ENCODE data around the gene CDC26. TPM values are rescaled to one million over a fixed set of nuclear protein-coding genes. Genes with fewer than 3 reads are reported as not detected.

The CDC26 gene
- total RNA-seq, 1 experiment from 2014 or later: 29.3 TPM

GRCh38 chr9:113290052-113290607 is 14.8 kb upstream of the CDC26 start:
- Mint-ChIP-seq H3K4me1 (ENCODE audit: low read depth, unreplicated experiment) (no peaks in the 10 kb centered on the region), H3K36me3 (ENCODE audit: insufficient read depth, unreplicated experiment) (peaks cover 71% of the 10 kb centered on the region), H3K4me3 (ENCODE audit: unreplicated experiment) (no peak overlapping the region), H3K27ac (ENCODE audit: unreplicated experiment) (no peak overlapping the region), H3K27me3 (ENCODE audit: insufficient read depth, unreplicated experiment) (no peaks in the 10 kb centered on the region), H3K9me3 (ENCODE audit: unreplicated experiment) (no peaks in the 10 kb centered on the region)
- intact Hi-C loops (cut with micrococcal nuclease; ENCODE audit: unreplicated experiment): no loop called here
- Histone ChIP-seq H3K4me1 (no peaks in the 10 kb centered on the region), H3K27me3 (replicated peaks; ENCODE audit: control insufficient read depth, insufficient read depth, low read length) (no peaks in the 10 kb centered on the region), H3K9me3 (no peaks in the 10 kb centered on the region), H3K36me3 (ENCODE audit: control insufficient read depth, insufficient read depth, low read length) (peaks cover 5% of the 10 kb centered on the region), H3K4me3 (ENCODE audit: low read depth, low read length) (no peak overlapping the region)
- BruUV-seq (replicated peaks): no TSS peak
- TF ChIP-seq CTCF (IDR thresholded peaks at IDR 0.05; ENCODE audit: insufficient read depth in 1 of 2, low read depth in 1 of 2, low read length in 1 of 2, severe bottlenecking in 1 of 2, unreplicated experiment in 1 of 2): no peak
- ChIA-PET POLR2A (no interaction called here), CTCF (no interaction called here)
- DNase-seq: no peak

- Histone ChIP-seq H3K4me1 (no peaks in the 10 kb centered on the region), H3K36me3 (ENCODE audit: control insufficient read depth, insufficient read depth, low read length) (peaks cover 6% of the 10 kb centered on the region), H3K27me3 (replicated peaks; ENCODE audit: control insufficient read depth, insufficient read depth, low read length) (no peaks in the 10 kb centered on the region), H3K9me3 (no peaks in the 10 kb centered on the region), H3K4me3 (ENCODE audit: low read depth, low read length) (no peak overlapping the region)
- intact Hi-C loops (cut with micrococcal nuclease; ENCODE audit: unreplicated experiment): no loop called here
- no peak for DNase-seq
- no peak for TF ChIP-seq CTCF (IDR thresholded peaks at IDR 0.05; ENCODE audit: insufficient read depth in 1 of 2, low read depth in 1 of 2, low read length in 1 of 2, severe bottlenecking in 1 of 2, unreplicated experiment in 1 of 2)
- Mint-ChIP-seq H3K27me3 (ENCODE audit: insufficient read depth, unreplicated experiment) (no peaks in the 10 kb centered on the region), H3K4me3 (ENCODE audit: unreplicated experiment) (no peak overlapping the region), H3K36me3 (ENCODE audit: insufficient read depth, unreplicated experiment) (peaks cover 80% of the 10 kb centered on the region), H3K4me1 (ENCODE audit: low read depth, unreplicated experiment) (no peaks in the 10 kb centered on the region), H3K9me3 (ENCODE audit: unreplicated experiment) (no peaks in the 10 kb centered on the region), H3K27ac (ENCODE audit: unreplicated experiment) (no peak overlapping the region)
- POLR2A ChIA-PET: no interaction called here
- BruUV-seq (replicated peaks): no TSS peak
- CTCF ChIA-PET: no interaction called here
Observed at GRCh38 chr9:113289091-113289490, 13.7 kb upstream of the CDC26 start.

- Histone ChIP-seq H3K27me3 (replicated peaks; ENCODE audit: control insufficient read depth, insufficient read depth, low read length) (no peaks in the 10 kb centered on the region), H3K4me1 (no peaks in the 10 kb centered on the region), H3K4me3 (ENCODE audit: low read depth, low read length) (no peak overlapping the region), H3K36me3 (ENCODE audit: control insufficient read depth, insufficient read depth, low read length) (peaks cover 4% of the 10 kb centered on the region), H3K9me3 (no peaks in the 10 kb centered on the region)
- Mint-ChIP-seq H3K4me1 (ENCODE audit: low read depth, unreplicated experiment) (no peaks in the 10 kb centered on the region), H3K4me3 (ENCODE audit: unreplicated experiment) (no peak overlapping the region), H3K9me3 (ENCODE audit: unreplicated experiment) (no peaks in the 10 kb centered on the region), H3K27ac (ENCODE audit: unreplicated experiment) (no peak overlapping the region), H3K36me3 (ENCODE audit: insufficient read depth, unreplicated experiment) (peaks cover 74% of the 10 kb centered on the region), H3K27me3 (ENCODE audit: insufficient read depth, unreplicated experiment) (no peaks in the 10 kb centered on the region)
- POLR2A ChIA-PET: no interaction called here
- no TSS peak for BruUV-seq (replicated peaks)
- TF ChIP-seq CTCF (IDR thresholded peaks at IDR 0.05; ENCODE audit: insufficient read depth in 1 of 2, low read depth in 1 of 2, low read length in 1 of 2, severe bottlenecking in 1 of 2, unreplicated experiment in 1 of 2): no peak
- intact Hi-C loops (cut with micrococcal nuclease; ENCODE audit: unreplicated experiment): no loop called here
- DNase-seq: no peak
- CTCF ChIA-PET: no interaction called here
Observed at GRCh38 chr9:113281356-113281755, 6.0 kb upstream of the CDC26 start.
